Measurements from ENCODE around the gene CTU2.

GRCh38 chr16:88761830-88762229 lies 55.5 kb downstream of the CTU2 start:
- TF ChIP-seq, protein P1, sequence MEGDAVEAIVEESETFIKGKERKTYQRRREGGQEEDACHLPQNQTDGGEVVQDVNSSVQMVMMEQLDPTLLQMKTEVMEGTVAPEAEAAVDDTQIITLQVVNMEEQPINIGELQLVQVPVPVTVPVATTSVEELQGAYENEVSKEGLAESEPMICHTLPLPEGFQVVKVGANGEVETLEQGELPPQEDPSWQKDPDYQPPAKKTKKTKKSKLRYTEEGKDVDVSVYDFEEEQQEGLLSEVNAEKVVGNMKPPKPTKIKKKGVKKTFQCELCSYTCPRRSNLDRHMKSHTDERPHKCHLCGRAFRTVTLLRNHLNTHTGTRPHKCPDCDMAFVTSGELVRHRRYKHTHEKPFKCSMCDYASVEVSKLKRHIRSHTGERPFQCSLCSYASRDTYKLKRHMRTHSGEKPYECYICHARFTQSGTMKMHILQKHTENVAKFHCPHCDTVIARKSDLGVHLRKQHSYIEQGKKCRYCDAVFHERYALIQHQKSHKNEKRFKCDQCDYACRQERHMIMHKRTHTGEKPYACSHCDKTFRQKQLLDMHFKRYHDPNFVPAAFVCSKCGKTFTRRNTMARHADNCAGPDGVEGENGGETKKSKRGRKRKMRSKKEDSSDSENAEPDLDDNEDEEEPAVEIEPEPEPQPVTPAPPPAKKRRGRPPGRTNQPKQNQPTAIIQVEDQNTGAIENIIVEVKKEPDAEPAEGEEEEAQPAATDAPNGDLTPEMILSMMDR (IDR thresholded peaks at IDR 0.05 in 8 of 11, conservative IDR thresholded peaks at IDR 0.05 in 3 of 11), result no peak
- TF ChIP-seq POLR2A (IDR thresholded peaks at IDR 0.05) (no peak), POLR2AphosphoS5 (IDR thresholded peaks at IDR 0.05) (no peak)

All from spleen (tissue), 7 donors.